HepG2 (cell line): ENCODE data around the gene TMEM125. TPM values are rescaled to one million over a fixed set of nuclear protein-coding genes. Genes with fewer than 3 reads are reported as not detected.

Experiments used
- CENPT ChIP-seq: sonication (generic); formaldehyde crosslinking; IDR thresholded peaks from 2 replicates; pipeline ENCODE4 v1.8.0; 2022; ENCODE audit warnings: low read depth, mild to moderate bottlenecking, moderate library complexity, missing genetic modification reagents
- NR1H2 ChIP-seq: sonication (generic); formaldehyde crosslinking; IDR thresholded peaks from 2 replicates; pipeline ENCODE4 v1.8.1; 2022; ENCODE audit warnings: low read depth, missing genetic modification reagents, borderline replicate concordance
- NR2C2 ChIP-seq: sonication (generic); formaldehyde crosslinking; IDR thresholded peaks from 2 replicates; pipeline ENCODE4 v1.4.0; 2020; ENCODE audit warnings: missing genetic modification reagents, mild to moderate bottlenecking, moderate library complexity, borderline replicate concordance
- NR2F1 ChIP-seq, 2 experiments: fragments of 450-650 bp in 1 of 2; formaldehyde crosslinking in 1 of 2; IDR thresholded peaks; 2 replicates each; pipeline versions ENCODE4 v1.5.0 to v1.6.1; 2016 to 2020; ENCODE audit warnings: mild to moderate bottlenecking in 1 of 2, missing compliant biosample characterization in 1 of 2, missing genetic modification reagents in 1 of 2, moderate library complexity in 1 of 2
- NR2F6 ChIP-seq, 2 experiments: IDR thresholded peaks; 2 replicates each; pipeline ENCODE4 v1.6.1; 2016; ENCODE audit warnings: antibody characterized with exemption in 1 of 2, mild to moderate bottlenecking in 1 of 2
- RXRA ChIP-seq: sonication (generic); formaldehyde crosslinking; IDR thresholded peaks from 2 replicates; pipeline ENCODE4 v1.5.1; 2020; ENCODE audit warnings: missing genetic modification reagents
- RXRB ChIP-seq: IDR thresholded peaks from 2 replicates; pipeline ENCODE4 v1.6.1; 2016; ENCODE audit warnings: borderline replicate concordance, missing genetic modification reagents, missing compliant biosample characterization
- SKI ChIP-seq: fragments of 450-650 bp; IDR thresholded peaks from one replicate; pipeline ENCODE4 v1.6.1; 2018; ENCODE audit warnings: mild to moderate bottlenecking; ENCODE audit not compliant: partially characterized antibody
- SP4 ChIP-seq: sonication (generic); formaldehyde crosslinking; IDR thresholded peaks from 2 replicates; pipeline ENCODE4 v1.8.1; 2023; ENCODE audit warnings: mild to moderate bottlenecking, missing genetic modification reagents
- TRIM24 ChIP-seq: sonication (generic); formaldehyde crosslinking; IDR thresholded peaks from 2 replicates; pipeline ENCODE4 v1.8.0; 2022; ENCODE audit warnings: mild to moderate bottlenecking, missing genetic modification reagents
- ZNF253 ChIP-seq: sonication (generic); formaldehyde crosslinking; IDR thresholded peaks from 2 replicates; pipeline ENCODE4 v1.8.0; 2022; ENCODE audit warnings: mild to moderate bottlenecking, missing genetic modification reagents, borderline replicate concordance
- ZNF678 ChIP-seq: sonication (generic); formaldehyde crosslinking; IDR thresholded peaks from 2 replicates; pipeline ENCODE4 v1.4.0; 2020; ENCODE audit warnings: mild to moderate bottlenecking, missing genetic modification reagents
- ZNF816 ChIP-seq: sonication (generic); formaldehyde crosslinking; IDR thresholded peaks from 2 replicates; pipeline ENCODE4 v1.8.0; 2022; ENCODE audit warnings: missing genetic modification reagents, mild to moderate bottlenecking, borderline replicate concordance
- polyA plus RNA-seq, 8 experiments: library from polyadenylated mRNA; depleted of rRNA in 3 of 8; stranded (reverse) in 7 of 8; unstranded in 1 of 8; fragments of >200 nt; fragmentation: Illumina TruSeq in 4 of 8; extraction: Trizol in 4 of 8; gene quantifications; 2 replicates each; pipeline versions ENCODE4 v1.2.1 to v1.2.3, GENCODE V29; 2011 to 2016; ENCODE audit warnings: low read depth in 4 of 8, missing spikeins in 1 of 8, mixed read lengths in 1 of 8; ENCODE audit not compliant: insufficient read depth in 1 of 8
- total RNA-seq, 5 experiments: library from RNA; depleted of rRNA; stranded (reverse); fragments of >200 nt; fragmentation: Illumina TruSeq; extraction: Trizol; gene quantifications; 2 replicates each; pipeline ENCODE4 v1.2.3, GENCODE V29; 2016; ENCODE audit warnings: low read depth in 1 of 5
- TF ChIP-seq, protein P1 (sequence below): sonication (generic); formaldehyde crosslinking; IDR thresholded peaks from 2 replicates; pipeline ENCODE4 v1.5.1; 2020; ENCODE audit warnings: mild to moderate bottlenecking, missing genetic modification reagents, moderate library complexity
- TF ChIP-seq, protein P2 (sequence below): IDR thresholded peaks from 2 replicates; pipeline ENCODE4 v1.6.1; 2016
- TF ChIP-seq, protein P3 (sequence below): sonication (generic); formaldehyde crosslinking; IDR thresholded peaks from 2 replicates; pipeline ENCODE4 v1.4.0; 2020; ENCODE audit warnings: missing genetic modification reagents, borderline replicate concordance

TMEM125 gene
- total and polyA plus RNA-seq, 2 of the 13 experiments (the other 11 are each of a cell fraction or from before 2014, with no cell fraction given), result 0.03 TPM; not detected in 1

DNA sequence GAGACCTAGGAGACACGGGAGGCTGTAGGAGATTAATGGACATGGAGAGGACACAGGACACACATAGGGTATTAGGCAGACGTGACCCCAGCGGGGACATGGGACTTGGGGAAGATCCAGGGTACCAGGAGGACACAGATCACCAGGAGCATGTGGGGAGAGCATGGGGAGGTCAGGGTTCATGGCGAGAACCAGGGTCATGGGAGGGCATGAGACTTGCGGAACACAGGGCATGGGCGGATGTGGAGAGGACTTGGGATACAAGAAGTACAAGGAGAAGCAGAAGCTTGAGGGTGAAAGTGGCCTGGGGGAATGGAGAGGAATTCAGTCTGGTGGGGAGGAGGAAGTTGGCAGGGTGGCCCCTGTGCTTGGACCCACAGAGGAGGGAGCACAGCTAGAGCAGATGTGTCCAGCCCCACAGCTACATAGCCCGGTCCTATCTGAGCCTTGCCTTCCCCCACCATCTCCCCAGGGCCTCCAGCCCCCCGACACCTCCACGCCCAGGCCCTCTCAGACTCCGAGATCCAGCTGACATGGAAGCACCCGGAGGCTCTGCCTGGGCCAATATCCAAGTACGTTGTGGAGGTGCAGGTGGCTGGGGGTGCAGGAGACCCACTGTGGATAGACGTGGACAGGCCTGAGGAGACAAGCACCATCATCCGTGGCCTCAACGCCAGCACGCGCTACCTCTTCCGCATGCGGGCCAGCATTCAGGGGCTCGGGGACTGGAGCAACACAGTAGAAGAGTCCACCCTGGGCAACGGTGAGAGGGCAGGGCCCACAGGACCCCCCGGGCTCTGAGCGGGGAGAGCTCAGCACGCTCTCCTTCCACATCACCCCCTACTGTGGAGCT, 43.1 kb downstream of the TMEM125 start (continued):
- no peak for TF ChIP-seq CENPT
- TF ChIP-seq, protein P1, sequence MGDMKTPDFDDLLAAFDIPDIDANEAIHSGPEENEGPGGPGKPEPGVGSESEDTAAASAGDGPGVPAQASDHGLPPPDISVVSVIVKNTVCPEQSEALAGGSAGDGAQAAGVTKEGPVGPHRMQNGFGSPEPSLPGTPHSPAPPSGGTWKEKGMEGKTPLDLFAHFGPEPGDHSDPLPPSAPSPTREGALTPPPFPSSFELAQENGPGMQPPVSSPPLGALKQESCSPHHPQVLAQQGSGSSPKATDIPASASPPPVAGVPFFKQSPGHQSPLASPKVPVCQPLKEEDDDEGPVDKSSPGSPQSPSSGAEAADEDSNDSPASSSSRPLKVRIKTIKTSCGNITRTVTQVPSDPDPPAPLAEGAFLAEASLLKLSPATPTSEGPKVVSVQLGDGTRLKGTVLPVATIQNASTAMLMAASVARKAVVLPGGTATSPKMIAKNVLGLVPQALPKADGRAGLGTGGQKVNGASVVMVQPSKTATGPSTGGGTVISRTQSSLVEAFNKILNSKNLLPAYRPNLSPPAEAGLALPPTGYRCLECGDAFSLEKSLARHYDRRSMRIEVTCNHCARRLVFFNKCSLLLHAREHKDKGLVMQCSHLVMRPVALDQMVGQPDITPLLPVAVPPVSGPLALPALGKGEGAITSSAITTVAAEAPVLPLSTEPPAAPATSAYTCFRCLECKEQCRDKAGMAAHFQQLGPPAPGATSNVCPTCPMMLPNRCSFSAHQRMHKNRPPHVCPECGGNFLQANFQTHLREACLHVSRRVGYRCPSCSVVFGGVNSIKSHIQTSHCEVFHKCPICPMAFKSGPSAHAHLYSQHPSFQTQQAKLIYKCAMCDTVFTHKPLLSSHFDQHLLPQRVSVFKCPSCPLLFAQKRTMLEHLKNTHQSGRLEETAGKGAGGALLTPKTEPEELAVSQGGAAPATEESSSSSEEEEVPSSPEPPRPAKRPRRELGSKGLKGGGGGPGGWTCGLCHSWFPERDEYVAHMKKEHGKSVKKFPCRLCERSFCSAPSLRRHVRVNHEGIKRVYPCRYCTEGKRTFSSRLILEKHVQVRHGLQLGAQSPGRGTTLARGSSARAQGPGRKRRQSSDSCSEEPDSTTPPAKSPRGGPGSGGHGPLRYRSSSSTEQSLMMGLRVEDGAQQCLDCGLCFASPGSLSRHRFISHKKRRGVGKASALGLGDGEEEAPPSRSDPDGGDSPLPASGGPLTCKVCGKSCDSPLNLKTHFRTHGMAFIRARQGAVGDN (CRISPR knock-in tag), result peak; percentile 26; the same call in 1 of the 2 replicates
- TF ChIP-seq NR1H2, result no peak
- TF ChIP-seq, protein P2, sequence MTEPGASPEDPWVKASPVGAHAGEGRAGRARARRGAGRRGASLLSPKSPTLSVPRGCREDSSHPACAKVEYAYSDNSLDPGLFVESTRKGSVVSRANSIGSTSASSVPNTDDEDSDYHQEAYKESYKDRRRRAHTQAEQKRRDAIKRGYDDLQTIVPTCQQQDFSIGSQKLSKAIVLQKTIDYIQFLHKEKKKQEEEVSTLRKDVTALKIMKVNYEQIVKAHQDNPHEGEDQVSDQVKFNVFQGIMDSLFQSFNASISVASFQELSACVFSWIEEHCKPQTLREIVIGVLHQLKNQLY (CRISPR knock-in tag), result peak; percentile 78; the same call in 1 of the 2 replicates
- TF ChIP-seq NR2C2 (CRISPR knock-in tag), result peak; percentile 81
- TF ChIP-seq RXRA (CRISPR knock-in tag), result peak; percentile 87
- TF ChIP-seq NR2F1 (CRISPR knock-in tag; IDR thresholded peaks at IDR 0.05), result peak in 1 of 2 experiments; percentile 74; a peak in 2 of 4 replicates
- TF ChIP-seq ZNF253 (CRISPR knock-in tag), result no peak
- TF ChIP-seq SP4, result 0 out of 2 replicates have a peak, but pooled peaks have one; percentile 5
- TF ChIP-seq TRIM24 (CRISPR knock-in tag), result peak; percentile 74; the same call in 1 of the 2 replicates
- TF ChIP-seq NR2F6 (IDR thresholded peaks at IDR 0.05), result peak; percentile 53
- TF ChIP-seq NR2F6 (CRISPR knock-in tag; IDR thresholded peaks at IDR 0.05), result peak; percentile 72; the same call in 1 of the 2 replicates
- no peak for TF ChIP-seq ZNF816 (CRISPR knock-in tag)
- no peak for TF ChIP-seq ZNF678 (CRISPR knock-in tag)
- TF ChIP-seq, protein P3, sequence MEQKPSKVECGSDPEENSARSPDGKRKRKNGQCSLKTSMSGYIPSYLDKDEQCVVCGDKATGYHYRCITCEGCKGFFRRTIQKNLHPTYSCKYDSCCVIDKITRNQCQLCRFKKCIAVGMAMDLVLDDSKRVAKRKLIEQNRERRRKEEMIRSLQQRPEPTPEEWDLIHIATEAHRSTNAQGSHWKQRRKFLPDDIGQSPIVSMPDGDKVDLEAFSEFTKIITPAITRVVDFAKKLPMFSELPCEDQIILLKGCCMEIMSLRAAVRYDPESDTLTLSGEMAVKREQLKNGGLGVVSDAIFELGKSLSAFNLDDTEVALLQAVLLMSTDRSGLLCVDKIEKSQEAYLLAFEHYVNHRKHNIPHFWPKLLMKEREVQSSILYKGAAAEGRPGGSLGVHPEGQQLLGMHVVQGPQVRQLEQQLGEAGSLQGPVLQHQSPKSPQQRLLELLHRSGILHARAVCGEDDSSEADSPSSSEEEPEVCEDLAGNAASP, result peak; percentile 93
- peak; percentile 20 for TF ChIP-seq SKI
- peak; percentile 94 for TF ChIP-seq RXRB (CRISPR knock-in tag)
